Measurements from ENCODE around the gene CTRB1.

Gene CTRB1

DNA sequence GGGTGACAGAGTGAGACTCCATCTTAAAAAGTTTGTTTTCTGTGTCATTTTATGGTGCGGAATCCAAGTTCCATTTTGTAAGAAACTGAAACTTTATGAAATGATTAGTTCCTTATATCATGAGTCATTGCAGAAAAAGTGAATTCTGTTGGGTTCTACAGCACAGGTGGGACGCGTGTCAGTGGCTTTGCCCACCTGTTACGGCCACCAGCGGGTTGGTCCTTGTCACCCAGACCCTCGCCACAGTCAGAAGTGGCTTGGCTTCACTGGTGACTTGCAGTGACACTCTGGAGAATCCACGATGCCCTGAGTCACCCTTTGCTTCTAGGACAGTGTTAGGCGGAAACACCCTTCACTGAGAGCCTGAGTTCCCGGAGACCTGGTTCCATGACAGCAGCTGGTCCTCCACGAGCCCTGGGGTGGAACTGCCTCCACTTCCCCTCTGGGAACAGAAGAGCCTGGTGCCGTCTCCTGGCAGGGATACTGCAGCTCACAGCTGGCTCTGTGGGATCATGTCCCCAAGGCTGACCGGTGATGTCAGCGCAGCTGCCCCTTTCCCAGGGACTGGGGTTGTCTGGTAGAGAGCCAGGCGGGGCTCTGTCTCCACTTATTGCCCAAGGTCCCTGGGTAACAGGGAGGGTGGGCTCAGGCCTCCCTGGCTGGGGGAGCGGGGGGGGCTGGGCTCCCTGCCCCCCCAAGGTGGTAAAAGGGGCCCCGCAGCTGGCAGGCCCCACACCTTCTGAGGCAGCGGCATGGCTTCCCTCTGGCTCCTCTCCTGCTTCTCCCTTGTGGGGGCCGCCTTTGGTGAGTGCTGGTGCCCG, at the start of gene CTRB1:
Gene CTRB1, plus strand, starts transcription at position 733 of the 821 bp plus-strand sequence. Its CDS starts 20 bp downstream, at position 753.
- no peak for DNase-seq

DNA sequence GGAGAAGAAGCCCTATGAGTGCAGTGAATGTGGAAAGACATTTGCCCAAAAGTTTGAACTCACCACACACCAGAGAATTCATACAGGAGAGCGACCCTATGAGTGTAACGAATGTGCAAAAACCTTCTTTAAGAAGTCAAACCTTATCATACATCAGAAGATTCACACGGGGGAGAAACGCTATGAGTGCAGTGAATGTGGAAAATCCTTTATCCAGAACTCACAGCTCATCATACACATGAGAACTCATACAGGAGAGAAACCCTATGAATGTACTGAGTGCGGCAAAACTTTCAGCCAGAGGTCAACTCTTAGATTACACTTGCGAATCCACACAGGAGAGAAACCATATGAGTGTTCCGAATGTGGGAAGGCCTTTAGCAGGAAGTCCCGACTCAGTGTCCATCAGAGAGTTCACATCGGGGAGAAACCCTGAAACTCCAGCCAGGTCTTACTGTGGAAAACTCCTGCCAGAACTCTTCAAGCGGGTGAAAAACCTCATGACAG, 48.8 kb upstream of the CTRB1 start:
- DNase-seq: no peak

DNA sequence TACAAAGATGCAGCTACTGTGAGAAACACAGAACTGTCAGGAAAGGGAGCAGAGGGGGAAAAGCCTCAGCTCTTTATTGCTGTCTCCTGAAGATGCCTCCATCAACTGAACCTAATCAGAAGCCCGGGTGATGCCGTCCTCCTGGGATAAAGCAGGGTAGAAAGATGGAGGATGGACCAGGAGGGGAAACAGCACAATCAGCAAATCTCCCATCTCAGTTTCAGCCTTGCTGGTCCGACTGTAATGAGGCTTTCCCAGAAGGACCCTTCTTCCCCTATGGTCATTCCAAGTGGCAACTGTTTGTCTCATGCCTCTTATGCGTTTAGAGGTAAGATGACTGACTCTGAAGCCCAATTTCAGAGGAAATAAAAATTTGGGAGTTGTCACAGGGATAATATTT, 46.2 kb upstream of the CTRB1 start:
- no peak for DNase-seq

DNA sequence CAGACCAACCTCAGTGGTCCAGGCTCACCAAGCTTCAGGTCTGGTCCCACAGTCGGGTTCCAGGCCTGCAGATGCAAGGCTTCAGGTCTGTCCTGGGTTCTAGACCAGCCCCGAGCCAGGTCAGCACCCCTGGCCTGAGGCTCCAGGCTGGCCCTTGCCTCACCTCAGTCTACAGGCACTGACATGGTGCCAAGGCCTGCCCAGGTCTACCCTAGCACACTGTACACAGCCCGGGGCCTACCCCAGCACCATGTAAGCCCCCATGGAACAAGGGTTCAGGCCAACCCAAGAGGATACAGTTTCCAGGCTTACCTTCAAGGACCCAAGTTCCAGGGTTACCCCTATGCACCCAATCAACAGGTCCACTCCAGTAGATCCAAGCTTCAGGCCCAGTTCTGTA, 43.7 kb upstream of the CTRB1 start:
- no peak for DNase-seq

DNA sequence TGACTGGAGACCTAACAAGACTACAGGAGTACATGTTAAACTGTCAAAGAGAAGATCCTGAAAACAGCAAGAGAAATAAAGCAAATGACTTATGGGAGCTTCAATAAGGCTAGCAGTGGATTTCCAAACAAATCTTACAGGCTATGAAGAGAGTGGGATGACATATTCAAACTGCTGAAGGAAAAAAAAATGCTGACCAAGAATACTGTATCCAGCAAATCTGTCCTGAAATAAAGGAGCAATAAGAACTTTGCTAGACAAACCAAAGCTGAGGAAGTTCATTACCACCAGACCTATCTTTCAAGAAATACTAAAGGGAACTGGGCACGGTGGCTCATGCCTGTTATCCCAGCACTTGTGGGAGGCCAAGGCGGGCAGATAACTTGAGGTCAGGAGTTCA, 41.9 kb upstream of the CTRB1 start:
- no peak for DNase-seq

DNA sequence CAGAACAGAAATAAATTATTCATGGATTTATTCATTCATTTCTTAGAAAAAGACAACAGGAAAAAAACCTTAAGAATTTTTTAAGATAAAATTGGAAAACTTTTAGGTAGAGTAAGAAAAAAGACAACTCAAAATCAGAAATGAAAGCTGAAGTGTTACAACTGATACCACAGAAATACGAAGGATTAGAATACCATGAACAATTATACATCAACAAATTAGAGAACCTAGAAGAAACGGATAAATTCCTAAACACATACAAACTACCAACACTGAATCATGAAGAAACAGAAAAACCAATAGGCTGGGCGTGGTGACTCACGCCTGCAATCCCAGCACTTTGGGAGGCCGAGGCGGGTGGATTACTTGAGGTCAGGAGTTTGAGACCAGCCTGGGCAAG, 39.6 kb upstream of the CTRB1 start:
- DNase-seq: no peak

DNA sequence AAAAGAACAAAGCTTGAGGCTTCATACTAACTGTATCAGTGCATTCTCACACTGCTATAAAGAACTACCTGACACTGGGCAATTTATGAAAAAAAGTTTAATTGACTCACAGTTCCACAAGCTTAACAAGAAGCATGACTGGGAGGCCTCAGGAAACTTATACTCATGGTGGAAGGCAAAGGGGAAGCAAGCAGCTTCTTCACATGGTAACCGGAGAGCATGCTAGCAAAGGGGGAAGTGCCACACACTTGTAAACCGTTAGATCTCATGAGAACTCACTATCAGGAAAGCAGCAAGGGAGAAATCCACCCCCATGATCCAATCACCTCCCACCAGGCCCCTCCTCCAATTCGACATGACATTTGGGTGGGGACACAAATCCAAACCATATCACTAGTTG, 37.2 kb upstream of the CTRB1 start:
- peak; percentile 88 to 90 for DNase-seq

DNA sequence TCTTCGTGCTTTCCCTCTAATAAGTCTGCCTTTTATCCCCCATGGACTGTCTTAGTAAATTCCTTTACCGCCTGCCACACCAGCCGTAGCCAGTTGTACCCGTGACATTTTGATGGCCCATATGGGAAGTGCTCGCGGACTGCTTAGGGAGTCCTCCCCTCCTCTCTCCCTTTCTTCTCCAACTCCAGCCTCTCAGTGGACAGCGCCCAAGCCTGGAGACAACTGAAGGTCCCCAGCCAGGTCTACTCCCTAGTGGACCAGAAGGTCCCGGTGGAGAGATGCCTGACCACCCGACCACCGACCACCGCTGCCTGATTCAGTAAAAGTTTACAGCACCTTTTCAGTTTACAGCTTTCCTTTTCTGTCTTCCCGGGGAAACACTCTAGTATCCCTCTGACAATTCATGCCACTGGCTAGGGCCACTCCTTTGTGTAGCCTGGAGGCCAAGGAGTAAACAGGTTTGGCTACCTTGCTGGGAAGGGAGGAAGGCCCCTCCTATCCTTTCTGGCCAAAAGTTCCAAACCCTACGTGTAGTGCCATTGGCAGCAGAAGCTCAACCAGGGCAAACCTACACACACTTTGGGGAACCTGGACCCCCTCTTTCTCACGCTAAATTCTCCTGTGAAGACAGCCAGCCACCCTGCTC, 29.8 kb upstream of the CTRB1 start:
- no peak for DNase-seq

DNA sequence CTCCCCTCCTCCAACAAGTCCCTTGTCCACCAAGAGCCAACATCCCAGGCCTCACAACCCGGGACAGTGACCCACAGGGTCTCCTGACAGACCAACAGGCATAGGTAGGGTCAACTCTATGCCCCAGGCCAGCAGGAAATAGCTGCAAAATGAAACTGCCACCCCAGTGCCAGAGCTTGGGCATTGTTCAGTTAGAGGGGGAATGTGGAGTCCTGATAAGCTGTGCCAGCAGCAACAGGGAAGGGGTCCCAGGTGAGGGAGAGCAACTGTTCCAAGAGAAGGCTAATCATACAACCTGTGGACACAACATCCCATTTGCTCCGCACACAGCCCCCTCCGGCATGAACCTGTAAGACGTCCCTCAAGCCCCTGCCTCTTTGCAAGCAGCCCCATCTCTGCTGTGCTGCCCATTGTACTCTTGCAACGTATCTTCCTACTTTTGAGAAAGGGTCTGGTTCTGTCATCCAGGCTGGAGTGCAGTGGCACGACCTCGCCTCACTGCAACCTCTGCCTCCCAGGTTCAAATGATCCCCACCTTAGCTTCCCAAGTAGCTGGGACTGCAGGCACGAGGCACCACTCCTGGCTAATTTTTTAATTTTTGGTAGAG, 29.0 kb upstream of the CTRB1 start:
- no peak for DNase-seq

DNA sequence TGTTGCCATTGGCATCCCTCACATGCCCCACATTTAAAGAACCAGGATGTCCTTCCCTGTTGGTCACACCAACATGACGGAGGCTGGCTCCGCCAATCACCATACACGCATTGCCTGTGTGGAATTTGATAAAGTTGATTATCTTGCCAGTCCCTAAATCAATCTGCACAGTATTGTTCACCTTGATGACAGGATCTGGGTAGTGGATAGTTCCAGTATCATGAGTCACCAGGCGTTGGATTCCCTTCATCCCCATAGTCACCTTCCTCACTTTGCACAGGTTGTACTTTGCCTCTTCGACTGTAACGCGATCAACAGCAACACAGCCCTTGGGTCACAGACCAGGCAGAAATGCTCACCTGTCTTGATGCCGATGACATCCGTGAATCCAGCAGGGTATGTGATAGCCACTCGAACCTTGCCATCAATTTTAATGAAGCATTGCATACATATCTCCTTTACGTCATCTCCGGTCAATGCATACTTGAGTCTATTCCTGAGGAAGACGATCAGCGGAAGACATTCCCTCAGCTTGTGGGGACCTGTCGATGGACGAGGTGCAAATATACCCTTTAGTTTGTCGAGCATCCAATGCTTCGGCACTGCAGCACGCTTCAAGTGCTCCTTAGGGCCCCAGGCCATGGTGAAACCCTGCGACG, 26.1 kb upstream of the CTRB1 start:
- no peak for DNase-seq

DNA sequence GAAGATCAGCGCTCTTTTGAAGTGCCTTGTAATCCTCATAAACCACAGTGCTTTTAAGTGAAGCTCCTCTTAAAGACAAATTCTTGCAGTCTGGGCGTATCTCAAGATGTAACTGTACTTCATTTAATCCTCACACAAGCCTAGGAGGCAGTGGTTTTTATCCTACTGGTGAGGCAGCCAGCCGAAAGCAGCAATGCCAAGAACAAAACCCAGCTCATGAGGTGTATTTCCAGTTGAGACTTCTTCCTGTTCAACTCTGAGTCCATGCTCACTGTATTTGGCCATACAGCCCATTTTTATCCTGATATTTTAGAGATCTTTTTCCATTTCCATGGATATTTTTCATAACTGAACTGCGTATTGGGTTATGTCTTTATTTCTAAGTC, 25.5 kb upstream of the CTRB1 start:
- no peak for DNase-seq

DNA sequence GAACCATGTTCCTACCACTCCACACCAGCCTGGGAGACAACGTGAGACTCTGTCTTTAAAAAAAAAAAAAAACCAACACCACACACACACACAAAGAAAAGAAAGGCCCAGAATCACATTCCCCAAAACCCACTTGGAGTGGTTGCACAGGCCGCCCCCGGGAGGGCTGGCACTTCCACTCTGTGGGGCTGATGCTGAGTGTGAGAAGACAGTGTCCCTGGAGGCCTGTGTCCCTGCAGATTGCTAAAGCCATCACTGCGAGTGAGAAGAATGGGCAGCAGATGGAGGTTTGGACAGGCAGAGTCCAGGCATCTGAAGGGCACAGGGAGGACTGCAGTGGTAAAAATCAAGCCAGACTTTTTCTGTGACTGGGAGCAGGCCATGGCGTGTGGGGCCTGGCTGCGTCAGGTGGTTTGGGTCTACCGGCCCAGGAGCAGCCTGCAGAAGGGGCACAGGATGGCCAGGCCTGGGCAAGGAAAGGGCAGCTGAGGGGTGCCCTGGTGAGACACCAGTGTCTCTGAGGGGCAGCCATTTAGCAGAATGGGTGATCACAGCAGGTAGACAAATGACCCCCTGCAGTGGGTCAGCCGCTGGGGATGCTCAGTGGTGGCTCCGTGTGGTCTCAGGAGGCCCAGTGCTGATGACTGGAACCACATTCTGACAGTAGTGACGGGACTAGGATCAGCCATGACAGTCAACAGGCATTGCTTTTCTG, 24.9 kb upstream of the CTRB1 start:
- no peak for DNase-seq

DNA sequence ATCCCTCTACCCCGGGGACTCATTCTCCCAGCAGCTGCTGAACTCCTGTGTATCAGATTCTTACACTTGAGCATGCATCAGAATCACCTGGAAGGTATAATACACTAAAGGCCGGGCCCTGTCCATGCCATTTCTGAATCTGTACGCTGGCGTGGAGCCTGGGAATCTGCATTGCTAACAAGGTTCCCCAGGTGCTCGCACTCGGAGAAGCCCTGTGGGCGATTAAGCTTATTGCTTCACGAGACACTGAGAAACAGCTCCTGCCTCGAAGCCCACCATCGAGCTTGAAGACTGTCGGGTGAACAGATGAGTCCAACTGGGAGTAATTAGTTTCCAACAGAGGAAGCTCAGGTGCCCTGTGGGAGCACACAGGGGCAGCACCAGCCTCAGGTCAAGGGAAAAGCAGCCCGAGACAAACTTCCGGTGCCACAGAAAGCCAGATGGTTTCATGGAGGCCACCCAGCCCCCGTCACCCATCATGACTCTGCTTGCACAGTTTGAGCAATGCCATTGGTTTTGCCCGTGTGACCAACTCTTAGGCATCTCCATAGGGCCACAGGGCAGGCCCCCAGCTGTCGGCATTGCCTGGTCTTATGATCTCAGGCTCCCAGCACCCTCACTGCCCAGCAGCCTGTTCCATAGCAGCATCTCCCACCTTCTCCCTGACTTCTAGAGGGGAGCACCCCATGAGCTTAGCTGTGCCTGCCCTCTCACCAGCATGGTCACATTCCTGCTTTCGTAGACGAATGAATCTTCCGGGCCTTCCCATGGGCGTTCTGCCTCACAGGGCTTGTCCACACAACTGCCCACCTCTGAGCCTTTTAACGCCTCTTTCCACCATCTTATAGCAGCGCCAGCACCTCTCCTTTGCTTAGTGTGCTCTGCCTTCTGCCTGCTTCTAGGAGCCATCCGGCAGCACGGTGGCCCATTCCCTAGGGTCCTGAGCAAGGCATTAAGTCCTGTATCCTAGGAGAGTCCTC, 22.7 kb upstream of the CTRB1 start:
- no peak for DNase-seq

DNA sequence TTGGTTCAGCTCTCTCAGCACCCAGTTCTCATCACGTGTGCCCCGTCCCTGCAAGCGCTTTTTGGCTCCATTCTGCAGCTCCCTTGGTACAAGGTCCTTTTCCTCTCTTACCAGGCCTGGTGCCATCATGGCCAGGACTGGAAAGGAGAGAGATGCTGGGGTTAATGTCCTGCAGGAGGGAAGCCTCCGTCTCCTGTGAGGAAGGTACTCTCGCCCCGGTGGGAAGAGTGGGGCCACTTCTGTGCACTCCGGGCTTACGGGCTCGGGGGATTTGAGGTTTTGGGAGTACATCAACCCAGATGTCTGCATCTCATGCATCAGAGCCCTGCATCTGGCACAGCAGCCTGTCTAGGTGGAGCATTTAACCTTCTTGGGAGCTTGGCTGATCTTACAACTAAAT, 22.0 kb upstream of the CTRB1 start:
- no peak for DNase-seq

DNA sequence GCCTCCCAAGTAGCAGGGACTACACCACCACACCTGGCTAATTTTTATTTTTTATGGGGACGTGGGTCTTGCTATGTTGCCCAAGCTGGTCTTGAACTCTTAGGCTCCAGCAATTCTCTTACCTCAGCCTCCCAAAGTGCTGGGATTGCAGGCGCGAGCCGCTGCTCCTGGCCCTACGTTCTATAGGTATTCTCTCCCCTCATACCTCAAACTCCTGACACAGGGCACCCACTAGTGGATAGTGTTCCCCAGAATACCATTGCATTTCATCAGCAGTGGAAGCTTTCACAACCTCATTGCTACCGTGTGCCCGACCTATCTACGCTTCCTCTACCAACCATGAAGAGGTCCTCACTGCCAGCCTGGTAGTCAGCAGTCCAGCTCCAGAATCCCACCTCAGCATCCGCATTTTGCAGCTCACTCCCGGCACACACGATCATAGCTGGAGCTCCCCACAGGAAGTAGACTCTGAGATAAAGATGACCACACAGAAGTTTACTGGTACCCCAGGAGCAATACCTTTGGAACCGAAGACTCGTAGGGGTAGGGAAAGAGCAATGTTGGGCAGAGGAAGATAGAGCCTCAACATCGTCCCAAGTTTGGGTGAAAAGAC, 21.2 kb upstream of the CTRB1 start:
- no peak for DNase-seq

DNA sequence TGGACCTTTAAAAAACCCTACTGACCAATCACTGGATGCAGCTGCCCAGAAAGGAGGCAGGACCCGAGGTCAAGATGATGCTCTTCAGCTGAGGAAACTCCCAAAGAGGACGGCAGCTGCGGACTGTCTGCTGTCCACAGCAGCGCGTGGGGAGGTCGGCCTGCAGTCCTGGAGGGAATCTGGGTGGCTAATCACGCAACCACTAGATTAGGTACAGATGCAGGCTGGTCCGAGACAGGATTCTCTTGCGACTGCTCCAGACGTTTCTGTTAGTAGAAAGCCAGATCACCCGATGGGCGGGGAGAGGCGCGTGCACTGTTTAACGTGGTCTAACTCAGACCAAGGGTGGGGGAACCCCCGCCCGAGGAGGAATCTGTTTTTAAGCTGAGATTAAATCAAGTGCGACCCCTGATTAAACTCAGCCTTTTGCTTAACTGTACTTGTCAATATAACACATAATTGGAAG, 20.6 kb upstream of the CTRB1 start:
- DNase-seq: no peak

DNA sequence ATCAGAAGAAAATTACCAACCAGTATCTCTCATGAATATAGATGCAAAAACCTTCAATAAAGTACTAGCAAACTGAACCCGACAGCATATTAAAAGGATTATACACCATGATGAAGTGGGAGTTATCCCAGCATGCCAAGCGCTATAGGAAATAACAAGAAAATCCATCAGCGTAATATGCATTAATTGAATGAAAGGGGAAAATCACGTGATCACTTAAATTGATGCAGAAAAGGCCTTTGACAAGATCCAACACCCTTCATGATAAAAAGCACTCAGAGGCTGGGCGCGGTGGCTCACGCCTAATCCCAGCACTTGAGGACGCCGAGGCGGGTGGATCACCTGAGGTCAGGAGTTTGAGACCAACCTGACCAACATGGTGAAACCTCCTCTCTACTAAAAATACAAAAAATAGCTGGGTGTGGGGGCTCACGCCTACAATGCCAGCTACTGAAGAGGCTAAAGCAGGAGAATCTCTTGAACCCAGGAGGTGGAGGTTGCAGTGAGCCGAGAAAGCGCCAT, 16.7 kb upstream of the CTRB1 start:
- no peak for DNase-seq

DNA sequence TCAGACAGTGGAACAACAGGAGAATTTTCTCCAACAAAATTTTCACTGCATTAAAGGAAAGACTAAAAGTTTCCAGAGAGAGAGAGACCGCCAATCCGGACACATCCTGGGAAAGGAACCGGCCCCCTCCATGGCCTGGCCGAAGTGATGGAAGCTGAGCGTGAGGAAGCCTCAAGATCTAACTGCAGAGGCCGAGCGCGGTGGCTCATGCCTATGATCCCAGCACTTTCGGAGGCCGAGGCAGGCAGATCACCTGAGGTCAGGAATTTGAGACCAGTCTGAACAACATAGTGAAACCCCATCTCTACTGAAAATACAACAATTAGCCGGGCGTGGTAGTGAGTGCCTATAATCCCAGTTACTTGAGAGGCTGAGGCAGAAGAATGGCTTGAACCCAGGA, 15.7 kb upstream of the CTRB1 start:
- DNase-seq: no peak

DNA sequence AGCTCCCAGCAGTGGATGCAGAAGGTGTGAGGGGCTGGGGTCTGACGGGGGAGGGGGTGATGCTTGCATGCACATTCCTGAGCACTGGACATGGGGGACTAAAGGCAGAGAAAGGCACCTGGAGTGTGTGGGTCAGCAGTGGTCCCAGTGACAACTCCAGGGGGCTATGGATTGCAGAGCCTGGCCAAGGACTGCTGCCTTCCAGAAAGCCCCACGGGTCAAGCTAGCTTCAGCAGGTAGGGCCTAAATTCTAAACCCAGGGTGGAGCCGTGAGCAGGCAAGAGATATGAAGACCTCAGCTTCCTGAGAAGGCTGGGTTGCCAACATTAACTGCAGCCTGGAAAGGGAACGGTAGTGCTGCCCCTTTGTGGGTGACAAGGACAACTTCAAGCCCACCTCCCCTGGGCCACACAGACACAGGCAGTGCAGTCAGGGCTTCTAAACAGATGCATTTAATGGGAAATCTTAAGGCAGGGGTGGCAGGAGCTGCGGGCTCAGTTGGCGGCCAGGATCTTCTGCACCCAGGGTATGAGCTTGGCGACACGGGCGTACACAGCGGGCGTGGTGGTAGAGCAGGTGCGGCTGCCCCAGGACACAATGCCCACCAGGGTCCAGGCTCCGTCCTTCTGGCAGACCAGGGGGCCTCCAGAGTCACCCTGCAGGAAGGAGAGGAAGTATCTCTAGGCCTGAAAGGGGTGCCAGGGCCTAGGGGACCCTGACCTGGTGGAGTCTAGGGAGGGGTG, 14.9 kb upstream of the CTRB1 start:
- DNase-seq: no peak

DNA sequence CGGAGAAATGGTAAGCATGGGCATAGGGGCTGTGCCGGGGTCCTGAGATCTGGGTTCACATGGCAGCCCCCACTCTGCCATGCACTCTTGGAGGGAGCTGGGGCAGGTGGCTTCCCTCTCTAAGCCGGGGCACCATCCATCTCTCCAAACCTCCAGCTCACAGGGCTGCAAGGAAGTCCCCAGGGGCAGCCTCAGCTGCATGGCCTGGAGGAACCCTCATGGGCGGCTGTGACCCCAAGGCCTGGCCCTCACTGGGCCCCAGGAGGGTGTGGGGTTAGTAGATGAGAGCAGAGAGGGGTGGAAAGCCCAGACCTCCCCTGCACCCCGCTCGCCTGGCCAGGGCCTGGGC, 14.4 kb upstream of the CTRB1 start:
- DNase-seq: no peak
